GM06990 (cell line): ENCODE data around the gene MUC15.

ENCODE experiments used
- DNase-seq: peaks from one replicate; pipeline ENCODE4 v3.0.0-alpha.2; 2011; ENCODE audit not compliant: insufficient read length; ENCODE audit errors: extremely low read depth
- H3K27me3 ChIP-seq: replicated peaks from 2 replicates; pipeline ENCODE4 v1.6.0; 2011; ENCODE audit warnings: low read length; ENCODE audit not compliant: control insufficient read depth, insufficient read depth
- H3K36me3 ChIP-seq: 2 replicates; pipeline ENCODE4 v1.5.1; 2011; ENCODE audit warnings: low read length; ENCODE audit not compliant: control insufficient read depth, insufficient read depth
- H3K4me3 ChIP-seq: replicated peaks from 2 replicates; pipeline ENCODE4 v1.5.1; 2011; ENCODE audit warnings: low read depth, mild to moderate bottlenecking, control low read depth, low read length
- CTCF ChIP-seq: IDR thresholded peaks from 2 replicates; pipeline ENCODE4 v1.5.1; 2011; ENCODE audit warnings: low read length, control low read depth, mild to moderate bottlenecking, inconsistent platforms; ENCODE audit not compliant: insufficient read depth, poor library complexity, severe bottlenecking

Gene MUC15

GRCh38 chr11:26593691-26594090 lies 21.6 kb upstream of the MUC15 start:
- no peak for DNase-seq
- H3K36me3 ChIP-seq, result no peaks in the 10 kb centered on the region
- no peak for TF ChIP-seq CTCF
- H3K27me3 ChIP-seq, result no peaks in the 10 kb centered on the region
- H3K4me3 ChIP-seq, result no peak overlapping the region

GRCh38 chr11:26587073-26587472 lies 15.0 kb upstream of the MUC15 start:
- H3K36me3 ChIP-seq, result no peaks in the 10 kb centered on the region
- H3K27me3 ChIP-seq, result no peaks in the 10 kb centered on the region
- no peak overlapping the region for H3K4me3 ChIP-seq
- DNase-seq, result no peak
- no peak for TF ChIP-seq CTCF

GRCh38 chr11:26584818-26585217 lies 12.8 kb upstream of the MUC15 start:
- no peak for DNase-seq
- TF ChIP-seq CTCF, result no peak
- Histone ChIP-seq H3K4me3 (no peak overlapping the region), H3K36me3 (no peaks in the 10 kb centered on the region), H3K27me3 (no peaks in the 10 kb centered on the region)

- H3K4me3 ChIP-seq, result no peak overlapping the region
- TF ChIP-seq CTCF, result no peak
- no peaks in the 10 kb centered on the region for H3K27me3 ChIP-seq
- no peak for DNase-seq
- H3K36me3 ChIP-seq, result no peaks in the 10 kb centered on the region
These were observed 11.5 kb upstream of the MUC15 start for GRCh38 chr11:26583550-26583949.

GRCh38 chr11:26580929-26581328 lies 8.9 kb upstream of the MUC15 start:
- no peaks in the 10 kb centered on the region for H3K27me3 ChIP-seq
- no peak overlapping the region for H3K4me3 ChIP-seq
- DNase-seq, result no peak
- no peak for TF ChIP-seq CTCF
- H3K36me3 ChIP-seq, result no peaks in the 10 kb centered on the region

- no peaks in the 10 kb centered on the region for H3K36me3 ChIP-seq
- DNase-seq, result no peak
- no peaks in the 10 kb centered on the region for H3K27me3 ChIP-seq
- no peak overlapping the region for H3K4me3 ChIP-seq
- TF ChIP-seq CTCF, result no peak
These were observed 7.6 kb upstream of the MUC15 start for GRCh38 chr11:26579683-26580082.
